A549 (cell line): ENCODE data around the gene SERBP1. TPM values are rescaled to one million over a fixed set of nuclear protein-coding genes. Genes with fewer than 3 reads are reported as not detected.

ENCODE experiments used
- ATAC-seq, 2 experiments: fragments of 200-7000 bp in 1 of 2; fragments of >200 bp in 1 of 2; cut with Nextera tagmentation in 1 of 2; cut with Tn5 transposase in 1 of 2; 3 replicates each; pipeline versions ENCODE4 v1.8.0 to v1.9.1; 2018 to 2020; ENCODE audit warnings: mild to moderate bottlenecking in 1 of 2, moderate library complexity in 1 of 2
- CTCF ChIA-PET: fragments of 300-600 bp; sonication (Branson Sonifier 250); formaldehyde crosslinking; extraction: SDS; loops from one replicate; lab custom pipeline; 2021; ENCODE audit warnings: antibody characterized with exemption, inconsistent platforms; lab: Yijun Ruan, JAX
- POLR2A ChIA-PET: fragments of 350-600 bp; formaldehyde crosslinking; extraction: SDS; loops from one replicate; lab custom pipeline; 2021; ENCODE audit warnings: antibody characterized with exemption, inconsistent platforms; lab: Yijun Ruan, JAX
- DNase-seq, 2 experiments: peaks; one replicate each; pipeline versions ENCODE4 v3.0.0 to v3.0.0-alpha.2; 2011 to 2016; ENCODE audit warnings: low read depth in 1 of 2, low spot score in 1 of 2
- FAIRE-seq: peaks from 2 replicates; lab custom pipeline; 2011; peaks lifted over from hg19 to GRCh38; lab: Jason Lieb, UNC
- H3K27ac ChIP-seq, 2 experiments: fragments of >200 bp; sonication (Bioruptor Twin); formaldehyde crosslinking; 3 replicates each; pipeline ENCODE4 v1.5.1; 2016 to 2017
- H3K4me1 ChIP-seq: fragments of >200 bp; sonication (Bioruptor Twin); formaldehyde crosslinking; 3 replicates; pipeline ENCODE4 v1.6.1; 2016
- H3K4me2 ChIP-seq: fragments of >200 bp; sonication (Bioruptor Twin); formaldehyde crosslinking; 3 replicates; pipeline ENCODE4 v1.6.1; 2016
- H3K4me3 ChIP-seq: fragments of >200 bp; sonication (Bioruptor Twin); formaldehyde crosslinking; 3 replicates; pipeline ENCODE4 v1.5.1; 2016
- H3K9me3 ChIP-seq: fragments of >200 bp; sonication (Bioruptor Twin); formaldehyde crosslinking; 3 replicates; pipeline ENCODE4 v1.6.1; 2016
- ATOH8 ChIP-seq: fragments of 250-450 bp; sonication (Bioruptor Pico); IDR thresholded peaks from 2 replicates; pipeline ENCODE4 v1.5.0; 2020; ENCODE audit warnings: low read depth, mild to moderate bottlenecking, moderate library complexity
- CBX8 ChIP-seq: fragments of 200-600 bp; sonication (generic); IDR thresholded peaks from 2 replicates; pipeline ENCODE4 v1.6.1; 2016
- CEBPB ChIP-seq, 2 experiments: fragments of >200 bp in 1 of 2; sonication (Bioruptor Twin) in 1 of 2; formaldehyde crosslinking in 1 of 2; IDR thresholded peaks; 2 replicates each; pipeline ENCODE4 v1.6.1; 2012 to 2016
- CHD2 ChIP-seq: fragments of 150-350 bp; IDR thresholded peaks from 2 replicates; pipeline ENCODE4 v1.6.1; 2014; ENCODE audit warnings: low read length; ENCODE audit not compliant: partially characterized antibody
- E2F6 ChIP-seq: IDR thresholded peaks from 2 replicates; pipeline ENCODE4 v1.6.1; 2012; ENCODE audit warnings: low read depth, borderline replicate concordance
- EHF ChIP-seq: fragments of 250-450 bp; sonication (Bioruptor Pico); IDR thresholded peaks from 2 replicates; pipeline ENCODE4 v1.5.0; 2020; ENCODE audit warnings: mild to moderate bottlenecking
- FOSB ChIP-seq: fragments of 250-450 bp; sonication (Bioruptor Pico); IDR thresholded peaks from 2 replicates; pipeline ENCODE4 v1.5.0; 2020; ENCODE audit warnings: mild to moderate bottlenecking, moderate library complexity
- FOXS1 ChIP-seq: fragments of 250-450 bp; sonication (Bioruptor Pico); IDR thresholded peaks from 2 replicates; pipeline ENCODE4 v1.5.0; 2020; ENCODE audit warnings: mild to moderate bottlenecking, moderate library complexity
- HOXB5 ChIP-seq: fragments of 250-450 bp; sonication (Bioruptor Pico); IDR thresholded peaks from 2 replicates; pipeline ENCODE4 v1.5.0; 2020; ENCODE audit warnings: mild to moderate bottlenecking, moderate library complexity
- JUN ChIP-seq, 2 experiments: fragments of >200 bp; sonication (Bioruptor Twin); formaldehyde crosslinking; IDR thresholded peaks; 2 replicates in 1 of 2; 3 replicates in 1 of 2; pipeline ENCODE4 v1.6.1; 2016 to 2017
- MAX ChIP-seq: IDR thresholded peaks from 2 replicates; pipeline ENCODE4 v1.6.1; 2012
- MYC ChIP-seq: IDR thresholded peaks from 2 replicates; pipeline ENCODE4 v1.6.1; 2012; ENCODE audit warnings: mild to moderate bottlenecking, inconsistent platforms, low read length, improper control_type of control experiment, borderline replicate concordance
- NPAS2 ChIP-seq: fragments of 250-450 bp; sonication (Bioruptor Pico); IDR thresholded peaks from 2 replicates; pipeline ENCODE4 v1.8.0; 2022; ENCODE audit warnings: mild to moderate bottlenecking, moderate library complexity, borderline replicate concordance
- POLR2A ChIP-seq: IDR thresholded peaks from 2 replicates; pipeline ENCODE4 v1.6.1; 2012; ENCODE audit warnings: mild to moderate bottlenecking, low read length
- RAD21 ChIP-seq, 2 experiments: fragments of >200 bp in 1 of 2; sonication (Bioruptor Twin) in 1 of 2; formaldehyde crosslinking in 1 of 2; IDR thresholded peaks in 1 of 2; conservative IDR thresholded peaks in 1 of 2; 2 replicates in 1 of 2; 3 replicates in 1 of 2; pipeline ENCODE4 v1.6.1; 2012 to 2018; ENCODE audit warnings: inconsistent platforms in 1 of 2
- RARB ChIP-seq: fragments of 250-450 bp; sonication (Bioruptor Pico); IDR thresholded peaks from 2 replicates; pipeline ENCODE4 v1.8.0; 2021; ENCODE audit warnings: mild to moderate bottlenecking, moderate library complexity
- REST ChIP-seq: fragments of 200-600 bp; sonication (generic); IDR thresholded peaks from 2 replicates; pipeline ENCODE4 v1.6.1; 2016; ENCODE audit warnings: antibody characterized with exemption, mild to moderate bottlenecking, moderate library complexity
- SMC3 ChIP-seq: fragments of >200 bp; sonication (Bioruptor Twin); formaldehyde crosslinking; IDR thresholded peaks from 3 replicates; pipeline ENCODE4 v1.6.1; 2018; ENCODE audit warnings: inconsistent platforms
- TFCP2L1 ChIP-seq: fragments of 250-450 bp; sonication (Bioruptor Pico); IDR thresholded peaks from 2 replicates; pipeline ENCODE4 v1.5.0; 2021; ENCODE audit warnings: mild to moderate bottlenecking
- ZFP36 ChIP-seq: fragments of 450-650 bp; IDR thresholded peaks from 2 replicates; pipeline ENCODE4 v1.6.1; 2014; ENCODE audit warnings: borderline replicate concordance; ENCODE audit not compliant: partially characterized antibody
- WGBS: methylation state at CpG from one replicate; pipeline ENCODE4 v1.1.6; 2017; ENCODE audit errors: missing lambda C conversion rate; 5-methylcytosine and 5-hydroxymethylcytosine counted together
- polyA plus RNA-seq, 4 experiments: library from polyadenylated mRNA; depleted of rRNA in 3 of 4; stranded (reverse); fragments of >200 nt; fragmentation: RNase III in 1 of 4; extraction: RNeasy Plus Mini Kit Qiagen cat#74134 plus additional on column Dnase treatment in 1 of 4; gene quantifications; 2 replicates in 3 of 4; 3 replicates in 1 of 4; pipeline ENCODE4 v1.2.3, GENCODE V29; 2011 to 2017

SERBP1 gene
- polyA plus RNA-seq, 2 of the 4 experiments (the other 2 are of a cell fraction) = 237 to 333 TPM

- Histone ChIP-seq H3K9me3 (no peaks in the 10 kb centered on the region), H3K4me3 (peak overlapping the region; percentile 84), H3K27ac (peak overlapping the region; percentile 92 to 96), H3K4me2 (peak overlapping the region; percentile 73), H3K4me1 (peaks cover 20% of the 10 kb centered on the region)
- DNase-seq = no peak
- FAIRE-seq = no peak
- ChIA-PET CTCF (interaction anchor here (1.3 kb wide), 1 partner anchor 69 kb away, joined by 3 read pairs; no protein-coding TSS in a partner anchor), POLR2A (interaction anchor here (1.0 to 1.5 kb wide), 2 partner anchors 12 to 15 kb away, joined by 4 to 6 read pairs; no protein-coding TSS in a partner anchor)
- 22% methylated on average over 12 of the region's 12 CpGs for WGBS
- ATAC-seq = no peak
- TF ChIP-seq E2F6 (0 out of 2 replicates have a peak, but pooled peaks have one; percentile 11), TFCP2L1 (no peak)
Observed at GRCh38 chr1:67431156-67431765, 1.1 kb upstream of the SERBP1 start.

GRCh38 chr1:67429528-67430357, 459 bp downstream of the SERBP1 start:
- DNase-seq = peak in 1 of 2 experiments; percentile 14
- 2% methylated on average over 28 of the region's 69 CpGs for WGBS
- ATAC-seq = peak in 1 of 2 experiments; percentile 25; a peak in 4 of 6 replicates
- H3K27ac ChIP-seq = peak overlapping the region; percentile 90 to 96
- POLR2A ChIA-PET = interaction anchor here (1.0 to 1.5 kb wide), 2 partner anchors 10 to 14 kb away, joined by 4 to 6 read pairs; no protein-coding TSS in a partner anchor
- H3K4me1 ChIP-seq = peaks cover 26% of the 10 kb centered on the region
- CTCF ChIA-PET = interaction anchor here (1.1 kb wide), 1 partner anchor 23 kb away, joined by 3 read pairs; no protein-coding TSS in a partner anchor
- peak overlapping the region; percentile 84 for H3K4me3 ChIP-seq
- TF ChIP-seq MAX (0 out of 2 replicates have a peak, but pooled peaks have one; percentile 23), RAD21 (conservative IDR thresholded peaks at IDR 0.05 in 1 of 2, IDR thresholded peaks at IDR 0.05 in 1 of 2) (no peak), NPAS2 (CRISPR knock-in tag) (no peak), POLR2A (peak; percentile 31; the same call in 1 of the 2 replicates)
- peak overlapping the region; percentile 84 for H3K4me2 ChIP-seq
- no peak for FAIRE-seq
- H3K9me3 ChIP-seq = no peaks in the 10 kb centered on the region

GRCh38 chr1:67429011-67429527, 1.1 kb downstream of the SERBP1 start:
- peak overlapping the region; percentile 90 to 96 for H3K27ac ChIP-seq
- WGBS = under 1% methylated on average over 25 of the region's 25 CpGs
- POLR2A ChIA-PET = interaction anchor here (0.7 kb wide), 1 partner anchor 80 kb away, joined by 3 read pairs; no protein-coding TSS in a partner anchor
- H3K4me2 ChIP-seq = peak overlapping the region; percentile 84
- ATAC-seq = no peak
- FAIRE-seq = no peak
- no peaks in the 10 kb centered on the region for H3K9me3 ChIP-seq
- DNase-seq = no peak
- peaks cover 26% of the 10 kb centered on the region for H3K4me1 ChIP-seq
- peak overlapping the region; percentile 84 for H3K4me3 ChIP-seq
- TF ChIP-seq FOXS1 = no peak
- TF ChIP-seq REST = no peak
- no peak for TF ChIP-seq SMC3
- no peak for TF ChIP-seq ATOH8
- TF ChIP-seq CHD2 = no peak
- TF ChIP-seq ZFP36 = no peak
- no peak for TF ChIP-seq E2F6
- TF ChIP-seq RARB = no peak
- TF ChIP-seq POLR2A = no peak
- no peak for TF ChIP-seq JUN (IDR thresholded peaks at IDR 0.05)
- no peak for TF ChIP-seq FOSB (CRISPR knock-in tag)
- TF ChIP-seq CEBPB (IDR thresholded peaks at IDR 0.05) = no peak
- no peak for TF ChIP-seq MYC
- no peak for TF ChIP-seq CBX8
- TF ChIP-seq HOXB5 = no peak
- no peak for TF ChIP-seq EHF
- CTCF ChIA-PET = interaction anchor here (0.6 to 1.2 kb wide), 2 partner anchors 72 to 325 kb away, joined by 3 to 4 read pairs; no protein-coding TSS in a partner anchor
